NCI-H2171 (cell line): Measurements from ENCODE around the gene YTHDF1.

Source experiments
- DNase-seq: peaks from one replicate; lab custom pipeline; 2025; lab: John Stamatoyannopoulos, UW

YTHDF1 gene

GRCh38 chr20:63185215-63185796 is 30.6 kb downstream of the YTHDF1 start:
- no peak for DNase-seq

- DNase-seq = no peak
Measured at GRCh38 chr20:63183422-63184146, 32.3 kb downstream of the YTHDF1 start.

GRCh38 chr20:63182946-63183415 is 33.0 kb downstream of the YTHDF1 start:
- DNase-seq = no peak

- DNase-seq = no peak
Measured at GRCh38 chr20:63182425-63182824, 33.5 kb downstream of the YTHDF1 start.

GRCh38 chr20:63181226-63181625 is 34.7 kb downstream of the YTHDF1 start:
- no peak for DNase-seq

GRCh38 chr20:63180569-63181185 is 35.3 kb downstream of the YTHDF1 start:
- no peak for DNase-seq

GRCh38 chr20:63179687-63180568 is 36.0 kb downstream of the YTHDF1 start:
- DNase-seq = no peak

- DNase-seq = peak; percentile 85
Measured at GRCh38 chr20:63178889-63179686, 36.8 kb downstream of the YTHDF1 start.

- no peak for DNase-seq
Measured at GRCh38 chr20:63178446-63178820, 37.5 kb downstream of the YTHDF1 start.

- DNase-seq = peak; percentile 63
Measured at GRCh38 chr20:63177785-63178445, 38.0 kb downstream of the YTHDF1 start.

GRCh38 chr20:63177134-63177784 is 38.7 kb downstream of the YTHDF1 start:
- peak; percentile 68 for DNase-seq

- DNase-seq = no peak
Measured at GRCh38 chr20:63176427-63177133, 39.4 kb downstream of the YTHDF1 start.

GRCh38 chr20:63176034-63176426 is 39.9 kb downstream of the YTHDF1 start:
- no peak for DNase-seq

GRCh38 chr20:63175038-63175895 is 40.7 kb downstream of the YTHDF1 start:
- DNase-seq = no peak

- DNase-seq = peak; percentile 19
Measured at GRCh38 chr20:63174309-63175037, 41.5 kb downstream of the YTHDF1 start.

GRCh38 chr20:63173552-63174191 is 42.3 kb downstream of the YTHDF1 start:
- DNase-seq = no peak

GRCh38 chr20:63172726-63173125 is 43.2 kb downstream of the YTHDF1 start:
- DNase-seq = no peak

GRCh38 chr20:63171991-63172390 is 43.9 kb downstream of the YTHDF1 start:
- no peak for DNase-seq
